GM19395 (cell line): ENCODE data around the gene ROR1.

Experiments
- ATAC-seq: cut with Tn5 transposase; IDR thresholded peaks from one replicate; pipeline ENCODE4 v1.9.1; 2021; ENCODE audit warnings: mild to moderate bottlenecking, moderate library complexity; ENCODE audit not compliant: unreplicated experiment

Gene ROR1

GRCh38 chr1:63773815-63774616, at the start of gene ROR1:
Gene ROR1 (plus strand): TSS chr1:63774017.
- ATAC-seq: peak; percentile 81

- no peak for ATAC-seq
These were observed 49.4 kb upstream of the ROR1 start for GRCh38 chr1:63724375-63724899.

GRCh38 chr1:63728611-63729226, 45.1 kb upstream of the ROR1 start:
- no peak for ATAC-seq

- ATAC-seq: no peak
These were observed 44.6 kb upstream of the ROR1 start for GRCh38 chr1:63729227-63729620.

GRCh38 chr1:63730211-63730610, 43.6 kb upstream of the ROR1 start:
- no peak for ATAC-seq

GRCh38 chr1:63731117-63732043, 42.4 kb upstream of the ROR1 start:
- ATAC-seq: no peak

- no peak for ATAC-seq
These were observed 41.2 kb upstream of the ROR1 start for GRCh38 chr1:63732666-63733065.

GRCh38 chr1:63738772-63739171, 35.0 kb upstream of the ROR1 start:
- no peak for ATAC-seq

GRCh38 chr1:63739452-63739851, 34.4 kb upstream of the ROR1 start:
- no peak for ATAC-seq

GRCh38 chr1:63740432-63740831, 33.4 kb upstream of the ROR1 start:
- no peak for ATAC-seq

GRCh38 chr1:63742526-63742925, 31.3 kb upstream of the ROR1 start:
- ATAC-seq: no peak

GRCh38 chr1:63743781-63744180, 30.0 kb upstream of the ROR1 start:
- ATAC-seq: no peak

GRCh38 chr1:63746129-63746864, 27.5 kb upstream of the ROR1 start:
- ATAC-seq: no peak

- no peak for ATAC-seq
These were observed 26.4 kb upstream of the ROR1 start for GRCh38 chr1:63747445-63747844.

GRCh38 chr1:63748046-63748580, 25.7 kb upstream of the ROR1 start:
- no peak for ATAC-seq

- ATAC-seq: no peak
These were observed 25.2 kb upstream of the ROR1 start for GRCh38 chr1:63748641-63749040.

GRCh38 chr1:63750721-63751120, 23.1 kb upstream of the ROR1 start:
- no peak for ATAC-seq

GRCh38 chr1:63752176-63752575, 21.6 kb upstream of the ROR1 start:
- no peak for ATAC-seq

- no peak for ATAC-seq
These were observed 20.2 kb upstream of the ROR1 start for GRCh38 chr1:63753591-63753990.

- ATAC-seq: no peak
These were observed 17.0 kb upstream of the ROR1 start for GRCh38 chr1:63756839-63757238.
